GDM1 (cell line): ENCODE measurements around the gene TADA2B.

Experiments used
- DNase-seq: peaks from one replicate; lab custom pipeline; 2025; lab: John Stamatoyannopoulos, UW

TADA2B gene

GRCh38 chr4:7041801-7042502 lies 1.2 kb upstream of the TADA2B start:
- DNase-seq: no peak

DNA sequence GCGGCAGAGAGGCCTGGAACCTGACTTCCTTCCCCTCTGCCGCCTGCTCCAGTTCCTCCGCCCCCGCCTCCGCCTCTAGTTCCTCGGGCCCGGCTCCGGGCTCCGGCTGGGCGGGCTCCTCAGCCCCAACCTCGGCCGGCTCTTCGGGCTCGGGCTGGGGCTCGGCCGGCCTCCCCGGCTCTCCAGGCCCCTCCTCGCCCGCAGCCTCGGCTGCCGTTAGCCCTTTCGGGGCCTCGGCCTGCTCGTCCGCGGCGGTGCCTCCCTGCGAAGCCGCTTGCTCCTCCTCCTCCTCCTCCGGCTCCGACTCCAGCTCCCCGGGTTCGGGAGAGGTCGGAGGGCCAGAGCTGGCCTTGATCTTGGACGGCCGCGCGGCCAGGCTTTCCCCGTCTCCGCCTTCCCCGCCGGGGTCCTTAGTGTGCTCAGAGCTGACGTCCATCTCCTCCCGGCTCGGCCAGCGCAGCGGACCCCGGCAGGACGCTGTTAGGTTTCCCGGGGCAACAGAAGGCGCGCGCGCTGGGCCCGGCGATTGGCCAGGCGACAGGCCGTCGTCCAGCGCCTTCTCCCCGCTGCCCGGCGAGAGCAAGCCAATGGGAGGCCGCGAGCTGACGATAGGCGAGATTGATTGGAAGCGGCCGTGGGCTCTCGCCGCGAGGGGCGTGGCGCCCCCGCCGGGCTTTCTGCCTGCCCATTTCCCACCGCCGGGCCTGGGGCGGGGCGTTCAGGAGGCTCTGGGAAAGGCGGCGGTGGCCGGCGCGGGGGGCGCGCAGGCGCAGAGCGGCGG lies 479 bp upstream of the TADA2B start:
- DNase-seq: peak; percentile 97

GRCh38 chr4:7044137-7044930 lies 1.2 kb downstream of the TADA2B start:
- DNase-seq: no peak

GRCh38 chr4:7045553-7045952 lies 2.4 kb downstream of the TADA2B start:
- DNase-seq: no peak

DNA sequence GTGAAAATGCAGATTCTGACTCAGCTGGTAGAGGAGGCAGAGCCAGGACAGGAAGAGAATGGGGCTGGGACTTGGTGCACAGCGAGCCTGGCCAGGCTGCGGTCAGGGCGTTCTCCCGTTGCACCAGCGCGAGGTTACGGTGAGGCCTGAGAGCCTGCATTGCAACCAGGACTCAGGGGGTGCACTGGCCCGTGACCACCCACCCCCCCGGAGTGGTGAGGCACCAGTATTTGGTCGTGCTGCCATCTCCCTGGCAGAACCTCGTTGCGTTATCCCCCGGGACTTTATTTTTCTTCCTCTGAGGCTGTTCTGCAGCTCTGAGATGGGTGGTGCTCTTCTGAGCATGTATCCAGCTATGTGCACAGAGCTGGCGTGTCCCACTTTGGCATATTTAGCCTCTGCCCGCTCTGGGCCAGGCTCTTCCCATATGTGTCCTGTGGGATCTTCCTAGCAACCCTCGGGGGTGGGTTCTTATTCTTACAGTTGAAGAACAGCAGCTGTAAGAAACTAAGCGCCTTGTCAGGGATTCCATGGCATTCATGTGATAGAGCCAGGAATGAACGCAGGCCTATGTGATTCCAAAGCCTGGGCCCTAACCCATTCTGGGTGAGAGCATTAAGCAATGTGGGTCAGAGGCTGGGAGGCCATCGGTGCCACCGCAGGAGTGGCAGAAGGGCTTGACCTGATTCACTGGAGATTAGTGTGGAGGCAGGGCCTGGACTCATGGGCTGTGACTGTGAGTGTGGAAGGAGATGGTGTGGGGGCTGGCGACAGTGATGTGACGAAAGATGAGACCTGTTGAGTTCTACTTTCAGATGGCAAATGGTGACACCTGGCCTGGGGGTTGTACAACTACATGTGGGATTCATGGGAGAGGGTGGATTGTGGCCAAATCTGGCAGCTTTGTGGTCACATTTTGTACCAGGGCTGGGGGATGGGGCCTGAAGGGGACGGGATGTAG lies 3.1 kb downstream of the TADA2B start:
- no peak for DNase-seq

DNA sequence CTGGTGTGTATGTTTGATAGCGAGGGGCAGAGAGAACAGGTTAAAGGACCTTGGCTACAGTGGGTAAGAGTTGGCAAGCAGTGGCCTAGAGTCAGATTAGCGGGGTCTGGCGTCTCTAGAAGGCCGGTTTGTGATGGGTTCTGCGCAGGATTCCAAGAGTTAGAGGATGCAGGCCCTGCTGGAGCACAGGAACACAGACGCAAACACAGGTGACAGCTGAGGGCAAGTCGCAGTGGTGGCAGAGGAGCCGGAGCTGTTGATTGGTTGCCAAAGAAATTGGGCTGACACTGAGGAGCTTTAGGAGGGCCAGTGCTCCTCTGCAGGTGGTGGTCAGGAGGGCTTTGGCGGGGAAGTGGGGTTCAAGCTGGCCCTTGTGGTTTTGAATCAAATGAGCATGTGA lies 3.8 kb downstream of the TADA2B start:
- DNase-seq: no peak

GRCh38 chr4:7048642-7049041 lies 5.5 kb downstream of the TADA2B start:
- no peak for DNase-seq

DNA sequence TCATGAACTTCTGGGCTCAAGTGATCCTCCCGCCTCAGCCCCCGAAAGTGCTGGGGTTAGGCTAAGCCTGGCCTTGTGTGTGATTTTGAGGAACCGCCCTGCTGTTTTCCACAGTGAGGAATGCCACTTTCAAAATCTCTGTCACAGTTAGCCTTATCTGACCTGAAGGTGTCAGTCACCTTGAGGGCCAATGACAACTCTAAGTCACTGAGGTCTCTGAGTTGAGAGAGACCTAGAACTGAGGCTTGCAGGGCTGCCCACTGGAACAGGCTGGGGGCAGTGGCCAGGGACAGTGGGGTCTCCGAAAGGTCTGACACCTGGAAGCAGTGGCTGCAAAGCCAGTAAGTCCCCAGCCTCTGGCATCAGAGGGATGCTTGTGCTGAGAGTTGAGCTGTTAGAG lies 6.1 kb downstream of the TADA2B start:
- DNase-seq: no peak

DNA sequence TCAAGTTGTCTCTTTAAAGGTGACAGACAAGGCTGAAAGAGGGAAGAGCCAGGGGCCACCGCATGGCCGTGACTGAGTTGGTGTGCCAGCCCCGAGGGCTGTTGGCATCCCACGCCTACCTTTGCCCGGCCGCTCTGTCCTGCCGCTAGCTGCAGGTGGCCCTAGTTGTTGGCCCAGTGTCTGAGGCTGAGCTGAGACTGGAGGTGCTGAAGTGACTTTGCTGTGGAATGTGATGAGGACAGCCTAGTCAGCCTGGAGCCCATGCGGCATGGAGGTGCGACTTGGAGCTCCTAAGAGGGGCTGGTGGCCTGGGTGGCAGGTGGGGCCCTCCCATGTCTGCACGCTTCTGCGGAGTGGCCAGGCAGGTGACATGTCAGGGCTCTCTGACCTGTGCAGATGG lies 6.6 kb downstream of the TADA2B start:
- no peak for DNase-seq

- no peak for DNase-seq
Observed at GRCh38 chr4:7050481-7051143, 7.4 kb downstream of the TADA2B start.

DNA sequence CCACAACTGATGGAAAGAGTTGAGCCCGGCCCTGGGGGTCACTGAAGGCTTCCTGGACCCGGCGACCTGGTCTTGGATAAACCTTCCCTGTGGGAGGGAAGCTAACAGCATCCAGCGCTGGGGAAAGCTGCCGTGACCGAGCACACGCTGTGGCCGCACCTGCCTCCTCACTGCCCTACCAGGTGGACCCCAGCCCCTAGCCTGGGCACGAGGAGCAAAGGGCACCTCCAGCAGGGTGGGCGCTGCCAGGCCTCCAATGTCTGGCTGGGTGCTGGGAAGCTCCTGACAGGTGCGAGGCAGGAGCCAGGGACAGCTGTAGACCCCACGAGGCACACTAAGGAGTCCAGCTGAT lies 7.9 kb downstream of the TADA2B start:
- no peak for DNase-seq

GRCh38 chr4:7051905-7052304 lies 8.7 kb downstream of the TADA2B start:
- DNase-seq: no peak

DNA sequence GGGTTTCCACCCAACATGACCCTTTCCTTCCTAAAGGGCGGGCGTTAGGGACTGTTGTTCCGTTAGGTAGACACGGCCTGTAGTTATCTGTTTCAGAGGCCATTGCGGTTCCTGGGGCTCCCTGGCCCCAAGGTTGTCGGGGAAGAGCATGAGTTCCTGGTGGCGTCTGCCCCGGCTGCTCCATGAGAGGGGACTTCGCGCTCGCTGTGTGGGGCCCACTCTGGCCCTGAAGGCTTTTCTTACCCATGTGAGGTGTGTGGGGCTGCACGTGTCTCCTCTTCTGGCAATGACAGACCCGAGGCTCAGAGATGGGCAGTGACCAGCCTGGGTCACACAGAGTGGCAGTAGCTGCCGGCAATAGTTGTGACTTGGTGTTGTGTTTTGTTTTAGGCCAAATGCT lies 9.1 kb downstream of the TADA2B start:
- no peak for DNase-seq

DNA sequence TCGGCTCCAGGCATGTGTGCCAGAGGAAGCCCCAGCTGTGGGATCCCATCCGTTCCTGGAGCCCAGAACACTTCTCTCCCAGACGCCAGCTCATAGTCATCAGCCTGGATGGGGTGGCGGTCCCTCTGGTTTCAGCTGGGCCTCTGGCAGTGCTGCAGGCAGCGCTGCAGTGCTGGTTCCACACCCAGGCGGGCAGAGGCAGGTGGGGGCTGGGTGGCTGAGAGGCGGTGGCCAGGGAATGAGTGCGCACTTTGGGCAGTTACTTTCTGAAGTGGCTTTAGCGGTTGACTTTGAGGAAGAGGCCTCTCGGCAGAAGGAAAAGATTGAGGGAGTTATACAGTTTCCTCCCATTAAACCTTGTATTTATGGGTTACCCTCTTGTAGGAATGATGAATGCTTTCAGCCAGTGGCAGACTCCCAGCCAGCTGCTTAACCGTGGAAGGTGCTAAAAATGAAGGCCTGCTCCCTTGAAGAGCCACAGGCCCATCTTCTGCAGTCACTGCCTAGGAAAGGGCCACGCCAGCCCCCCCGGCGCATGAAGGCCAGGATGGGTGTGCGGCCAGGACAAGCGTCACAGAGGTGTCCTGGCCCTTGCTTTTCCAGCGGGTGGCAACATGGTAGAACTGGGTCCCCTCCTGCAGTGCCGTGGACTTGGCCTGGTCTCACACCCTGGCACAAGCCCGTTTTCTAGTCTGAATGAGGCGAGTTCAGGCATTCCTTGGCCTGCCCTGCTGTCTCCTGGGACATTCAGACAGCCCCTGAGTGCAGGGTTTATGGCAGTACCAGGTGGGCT lies 9.9 kb downstream of the TADA2B start:
- peak; percentile 74 for DNase-seq

DNA sequence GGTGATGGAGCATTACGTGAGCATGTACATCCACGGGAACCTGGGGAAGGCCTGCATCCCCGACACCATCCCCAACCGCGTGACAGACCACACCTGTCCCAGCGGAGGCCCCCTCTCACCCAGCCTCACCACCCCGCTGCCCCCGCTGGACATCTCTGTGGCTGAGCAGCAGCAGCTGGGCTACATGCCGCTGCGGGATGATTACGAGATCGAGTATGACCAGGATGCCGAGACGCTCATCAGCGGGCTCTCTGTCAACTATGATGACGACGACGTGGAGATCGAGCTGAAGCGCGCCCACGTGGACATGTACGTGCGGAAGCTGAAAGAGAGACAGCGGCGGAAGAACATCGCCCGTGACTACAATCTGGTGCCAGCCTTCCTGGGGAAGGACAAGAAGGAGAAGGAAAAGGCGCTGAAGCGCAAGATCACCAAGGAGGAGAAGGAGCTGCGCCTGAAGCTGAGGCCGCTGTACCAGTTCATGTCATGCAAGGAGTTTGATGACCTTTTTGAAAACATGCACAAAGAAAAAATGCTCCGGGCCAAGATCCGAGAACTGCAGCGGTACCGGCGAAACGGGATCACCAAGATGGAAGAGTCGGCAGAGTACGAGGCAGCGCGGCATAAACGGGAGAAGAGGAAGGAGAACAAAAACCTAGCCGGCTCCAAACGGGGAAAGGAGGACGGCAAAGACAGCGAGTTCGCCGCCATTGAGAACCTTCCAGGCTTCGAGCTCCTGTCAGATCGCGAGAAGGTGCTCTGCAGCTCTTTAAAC lies 11.1 kb downstream of the TADA2B start:
- DNase-seq: no peak

DNA sequence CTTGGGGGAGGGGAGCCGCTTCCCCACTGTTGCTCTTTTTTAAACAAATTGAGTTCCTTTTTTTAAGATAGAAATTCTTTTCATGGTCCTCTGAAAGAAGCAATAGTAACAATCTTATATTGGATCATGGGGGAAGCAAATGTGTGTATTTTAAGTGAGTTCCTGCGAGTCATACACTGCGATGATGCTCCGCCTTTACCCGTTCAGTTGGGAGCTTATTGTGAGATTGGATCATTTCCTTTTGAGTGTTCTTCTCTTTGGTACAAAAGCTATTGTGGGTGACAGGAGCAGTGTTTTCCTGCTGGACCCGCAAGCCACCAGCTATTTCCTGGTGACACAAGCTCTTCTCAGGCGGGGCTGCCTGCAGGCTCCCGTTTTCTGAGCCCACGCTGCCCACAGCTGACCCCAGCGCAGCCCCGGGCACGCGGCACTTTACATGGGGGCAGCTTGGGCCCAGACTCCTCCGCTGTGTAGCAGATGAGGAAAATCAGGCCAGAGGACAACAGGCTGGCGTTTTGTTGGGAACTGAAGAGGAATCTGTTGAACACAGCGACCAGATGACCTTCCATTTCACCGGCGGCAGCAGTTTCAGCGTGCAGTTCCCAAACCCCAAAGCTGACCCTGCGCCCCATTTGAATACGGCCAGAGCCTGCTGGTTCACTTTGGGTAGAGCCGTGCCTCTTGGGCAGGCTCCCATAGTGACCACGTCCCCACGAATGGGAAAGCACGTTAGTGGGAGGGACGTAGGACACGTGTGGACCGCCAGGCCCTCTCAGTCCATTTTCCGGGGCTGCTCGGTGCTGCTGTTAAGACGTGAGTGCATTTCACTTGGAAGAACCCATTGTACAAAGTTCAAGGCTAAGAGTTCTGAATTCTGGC lies 12.2 kb downstream of the TADA2B start:
- DNase-seq: no peak

GRCh38 chr4:7055990-7056325 lies 12.8 kb downstream of the TADA2B start:
- DNase-seq: no peak

GRCh38 chr4:7058792-7059191 lies 15.6 kb downstream of the TADA2B start:
- DNase-seq: no peak

DNA sequence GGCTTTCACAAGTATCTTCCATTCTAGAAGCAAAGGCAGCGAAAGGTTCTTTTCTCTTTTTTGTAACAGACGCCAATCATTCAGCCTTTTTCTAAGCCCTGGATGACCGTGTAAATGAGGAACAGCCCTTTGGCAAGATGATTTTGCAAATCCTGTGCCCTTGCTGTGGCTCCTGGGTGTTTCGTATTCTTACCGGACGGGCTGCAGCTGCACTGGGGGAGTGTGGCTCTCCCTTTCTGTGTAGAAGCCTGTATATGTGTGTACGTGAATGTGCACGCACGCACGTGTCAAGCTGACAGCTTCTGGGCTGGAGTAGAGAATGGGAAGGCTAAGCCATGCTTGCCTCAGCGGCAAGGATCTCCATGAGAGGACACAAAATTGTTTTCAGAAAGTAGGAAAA lies 16.5 kb downstream of the TADA2B start:
- DNase-seq: no peak
